ENCODE measurements around the gene SLCO1A2.

The SLCO1A2 gene

DNA sequence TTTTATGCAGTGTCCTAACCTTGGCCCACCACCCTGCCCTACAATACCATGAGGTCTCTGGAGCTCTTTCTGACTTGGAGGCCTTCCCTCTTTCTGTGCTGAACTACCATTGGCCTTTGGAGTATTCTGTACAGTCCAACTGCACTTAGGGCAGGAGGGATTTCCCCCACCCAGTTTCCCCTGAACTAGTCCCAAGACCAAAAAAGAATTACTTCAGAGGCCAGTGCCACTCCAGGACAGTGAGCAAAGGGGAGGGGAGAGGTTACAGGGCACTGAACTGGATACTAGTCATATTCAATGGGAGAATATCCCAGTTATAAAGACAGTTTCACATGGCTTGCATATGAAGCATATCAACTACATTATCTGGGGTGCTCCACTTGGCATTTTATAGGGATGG lies 6.1 kb downstream of the SLCO1A2 start:
- Histone ChIP-seq H3K27me3 (ENCODE audit: control insufficient read depth, low read length) (no peaks in the 10 kb centered on the region), H3K9me2 (replicated peaks; ENCODE audit: control insufficient read depth, low read length) (no peaks in the 10 kb centered on the region), H3K9me3 (ENCODE audit: control insufficient read depth, insufficient read depth, low read length) (no peaks in the 10 kb centered on the region), H4K20me1 (ENCODE audit: control insufficient read depth, insufficient read depth, low read depth, low read length) (no peaks in the 10 kb centered on the region), H3K4me3 (ENCODE audit: low read length) (no peak overlapping the region), H3K79me2 (ENCODE audit: control insufficient read depth, low read length) (no peaks in the 10 kb centered on the region), H3K4me2 (ENCODE audit: low read length) (no peak overlapping the region), H3F3A (ENCODE audit: control insufficient read depth, insufficient read depth) (no peaks in the 10 kb centered on the region), H3K27ac (ENCODE audit: low read depth, low read length) (no peak overlapping the region), H3K36me3 (ENCODE audit: control insufficient read depth, low read length) (no peaks in the 10 kb centered on the region), H3K4me1 (ENCODE audit: control insufficient read depth, low read length) (no peaks in the 10 kb centered on the region)
- TF ChIP-seq EZH2phosphoT487 (IDR thresholded peaks at IDR 0.05; ENCODE audit: borderline replicate concordance, low read length) = no peak
- TF ChIP-seq, protein P1, sequence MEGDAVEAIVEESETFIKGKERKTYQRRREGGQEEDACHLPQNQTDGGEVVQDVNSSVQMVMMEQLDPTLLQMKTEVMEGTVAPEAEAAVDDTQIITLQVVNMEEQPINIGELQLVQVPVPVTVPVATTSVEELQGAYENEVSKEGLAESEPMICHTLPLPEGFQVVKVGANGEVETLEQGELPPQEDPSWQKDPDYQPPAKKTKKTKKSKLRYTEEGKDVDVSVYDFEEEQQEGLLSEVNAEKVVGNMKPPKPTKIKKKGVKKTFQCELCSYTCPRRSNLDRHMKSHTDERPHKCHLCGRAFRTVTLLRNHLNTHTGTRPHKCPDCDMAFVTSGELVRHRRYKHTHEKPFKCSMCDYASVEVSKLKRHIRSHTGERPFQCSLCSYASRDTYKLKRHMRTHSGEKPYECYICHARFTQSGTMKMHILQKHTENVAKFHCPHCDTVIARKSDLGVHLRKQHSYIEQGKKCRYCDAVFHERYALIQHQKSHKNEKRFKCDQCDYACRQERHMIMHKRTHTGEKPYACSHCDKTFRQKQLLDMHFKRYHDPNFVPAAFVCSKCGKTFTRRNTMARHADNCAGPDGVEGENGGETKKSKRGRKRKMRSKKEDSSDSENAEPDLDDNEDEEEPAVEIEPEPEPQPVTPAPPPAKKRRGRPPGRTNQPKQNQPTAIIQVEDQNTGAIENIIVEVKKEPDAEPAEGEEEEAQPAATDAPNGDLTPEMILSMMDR (IDR thresholded peaks at IDR 0.05; ENCODE audit: low read depth, low read length, poor library complexity, severe bottlenecking) = no peak

DNA sequence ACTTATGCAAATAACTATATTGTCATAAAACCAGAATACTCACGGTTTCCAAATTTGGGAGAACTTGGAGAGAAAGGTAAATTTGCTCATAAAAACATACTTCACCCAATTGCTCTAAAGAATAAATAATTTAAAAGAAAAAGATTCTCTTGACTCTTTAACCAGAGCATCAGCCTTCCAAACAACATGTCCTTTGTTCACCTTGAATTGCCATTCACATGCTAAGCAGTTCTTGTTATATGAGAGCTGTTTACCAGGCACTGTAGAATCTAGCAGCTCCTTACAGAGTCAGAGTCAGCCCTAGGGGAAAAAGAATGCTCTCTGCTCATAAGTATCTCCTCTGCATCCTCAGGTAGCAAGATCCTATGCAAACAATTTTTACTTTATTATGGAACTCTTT lies 10.2 kb downstream of the SLCO1A2 start:
- Histone ChIP-seq H3K9me2 (replicated peaks; ENCODE audit: control insufficient read depth, low read length) (no peaks in the 10 kb centered on the region), H3F3A (ENCODE audit: control insufficient read depth, insufficient read depth) (no peaks in the 10 kb centered on the region), H3K36me3 (ENCODE audit: control insufficient read depth, low read length) (no peaks in the 10 kb centered on the region), H3K4me1 (ENCODE audit: control insufficient read depth, low read length) (no peaks in the 10 kb centered on the region), H3K27ac (ENCODE audit: low read depth, low read length) (no peak overlapping the region), H3K4me3 (ENCODE audit: low read length) (no peak overlapping the region), H3K79me2 (ENCODE audit: control insufficient read depth, low read length) (no peaks in the 10 kb centered on the region), H3K4me2 (ENCODE audit: low read length) (no peak overlapping the region), H3K9me3 (ENCODE audit: control insufficient read depth, insufficient read depth, low read length) (no peaks in the 10 kb centered on the region), H3K27me3 (ENCODE audit: control insufficient read depth, low read length) (no peaks in the 10 kb centered on the region), H4K20me1 (ENCODE audit: control insufficient read depth, insufficient read depth, low read depth, low read length) (no peaks in the 10 kb centered on the region)
- TF ChIP-seq EZH2phosphoT487 (IDR thresholded peaks at IDR 0.05; ENCODE audit: borderline replicate concordance, low read length) = no peak
- TF ChIP-seq, protein P1 (IDR thresholded peaks at IDR 0.05; ENCODE audit: low read depth, low read length, poor library complexity, severe bottlenecking) = no peak

DNA sequence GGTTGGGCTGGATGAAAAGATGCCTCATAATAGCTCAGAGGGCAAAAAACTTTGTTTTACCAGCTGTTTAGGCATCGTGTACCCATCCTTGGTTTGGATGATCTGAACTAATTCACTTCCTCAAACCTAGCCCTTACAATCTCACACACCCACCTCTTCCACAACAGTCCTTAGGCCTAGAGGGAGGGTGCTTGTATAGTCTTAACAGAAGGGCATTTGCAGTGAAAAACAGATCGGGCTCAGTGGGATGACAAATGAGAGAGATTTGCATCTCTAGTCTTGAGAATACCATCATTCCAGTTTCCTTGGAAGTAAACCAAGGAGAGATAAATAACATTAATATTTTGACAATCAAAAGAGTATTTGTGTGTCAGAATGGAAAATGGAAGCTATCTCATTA lies 11.0 kb downstream of the SLCO1A2 start:
- Histone ChIP-seq H3K27me3 (ENCODE audit: control insufficient read depth, low read length) (no peaks in the 10 kb centered on the region), H3K4me3 (ENCODE audit: low read length) (no peak overlapping the region), H3K79me2 (ENCODE audit: control insufficient read depth, low read length) (no peaks in the 10 kb centered on the region), H3K36me3 (ENCODE audit: control insufficient read depth, low read length) (no peaks in the 10 kb centered on the region), H3K4me2 (ENCODE audit: low read length) (no peak overlapping the region), H3K4me1 (ENCODE audit: control insufficient read depth, low read length) (no peaks in the 10 kb centered on the region), H4K20me1 (ENCODE audit: control insufficient read depth, insufficient read depth, low read depth, low read length) (no peaks in the 10 kb centered on the region), H3K27ac (ENCODE audit: low read depth, low read length) (no peak overlapping the region), H3K9me2 (replicated peaks; ENCODE audit: control insufficient read depth, low read length) (no peaks in the 10 kb centered on the region; the same call in 1 of the 2 replicates), H3K9me3 (ENCODE audit: control insufficient read depth, insufficient read depth, low read length) (no peaks in the 10 kb centered on the region), H3F3A (ENCODE audit: control insufficient read depth, insufficient read depth) (no peaks in the 10 kb centered on the region)
- no peak for TF ChIP-seq EZH2phosphoT487 (IDR thresholded peaks at IDR 0.05; ENCODE audit: borderline replicate concordance, low read length)
- TF ChIP-seq, protein P1 (IDR thresholded peaks at IDR 0.05; ENCODE audit: low read depth, low read length, poor library complexity, severe bottlenecking) = no peak

DNA sequence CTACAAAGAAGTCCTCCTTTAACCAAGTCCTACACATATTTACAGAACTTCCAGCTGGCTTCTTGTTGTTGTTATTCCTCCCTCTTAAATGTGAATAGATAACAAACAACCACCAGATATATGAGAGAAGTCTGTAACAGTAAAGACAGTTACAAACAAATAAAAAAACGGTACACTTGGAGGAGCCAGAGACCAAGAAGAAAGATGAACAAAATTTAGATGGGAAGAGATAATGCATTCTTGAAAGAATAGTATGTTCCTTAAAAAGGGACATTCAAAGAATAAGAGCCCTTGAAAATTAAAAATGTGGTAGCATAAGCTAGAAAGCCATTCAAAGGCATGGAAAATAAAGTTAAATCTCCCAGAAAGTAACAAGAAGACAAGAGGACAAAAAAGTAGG lies 25.9 kb downstream of the SLCO1A2 start:
- Histone ChIP-seq H3K27ac (ENCODE audit: low read depth, low read length) (no peak overlapping the region), H3K79me2 (ENCODE audit: control insufficient read depth, low read length) (no peaks in the 10 kb centered on the region), H3K4me2 (ENCODE audit: low read length) (no peak overlapping the region), H3K36me3 (ENCODE audit: control insufficient read depth, low read length) (no peaks in the 10 kb centered on the region), H4K20me1 (ENCODE audit: control insufficient read depth, insufficient read depth, low read depth, low read length) (no peaks in the 10 kb centered on the region), H3K9me2 (replicated peaks; ENCODE audit: control insufficient read depth, low read length) (no peaks in the 10 kb centered on the region), H3K4me3 (ENCODE audit: low read length) (no peak overlapping the region), H3K4me1 (ENCODE audit: control insufficient read depth, low read length) (no peaks in the 10 kb centered on the region), H3K27me3 (ENCODE audit: control insufficient read depth, low read length) (no peaks in the 10 kb centered on the region), H3F3A (ENCODE audit: control insufficient read depth, insufficient read depth) (no peaks in the 10 kb centered on the region), H3K9me3 (ENCODE audit: control insufficient read depth, insufficient read depth, low read length) (no peaks in the 10 kb centered on the region)
- TF ChIP-seq EZH2phosphoT487 (IDR thresholded peaks at IDR 0.05; ENCODE audit: borderline replicate concordance, low read length) = no peak
- TF ChIP-seq, protein P1 (IDR thresholded peaks at IDR 0.05; ENCODE audit: low read depth, low read length, poor library complexity, severe bottlenecking) = no peak
